AG09309 (cell line): ENCODE results near the gene METTL13.

ENCODE experiments used
- DNase-seq: peaks from one replicate; pipeline ENCODE4 v3.0.0-alpha.2; 2010; ENCODE audit warnings: low read depth
- H3K4me3 ChIP-seq: 2 replicates; pipeline ENCODE4 v1.5.1; 2011; ENCODE audit warnings: mild to moderate bottlenecking, low read depth, low read length, moderate library complexity; ENCODE audit not compliant: control insufficient read depth
- CTCF ChIP-seq: IDR thresholded peaks from 2 replicates; pipeline ENCODE4 v1.5.1; 2011; ENCODE audit warnings: mild to moderate bottlenecking, low read depth, low read length, inconsistent platforms; ENCODE audit not compliant: insufficient read depth, control insufficient read depth; ENCODE audit errors: missing control alignments

METTL13 gene

GRCh38 chr1:171740987-171741871 is 40.2 kb upstream of the METTL13 start:
- peak overlapping the region; percentile 89 for H3K4me3 ChIP-seq
- TF ChIP-seq CTCF, result no peak
- no peak for DNase-seq

- peak; percentile 40 for DNase-seq
- peak within 1 kb of the TSS; percentile 89 for H3K4me3 ChIP-seq
- no peak for TF ChIP-seq CTCF
Measured at GRCh38 chr1:171741872-171742576, 39.4 kb upstream of the METTL13 start, which contains the start of gene VAMP4. VAMP4 (minus strand) TSS chr1:171742065; CDS start chr1:171738414, 3,651 bp downstream.

- H3K4me3 ChIP-seq, result peak overlapping the region; percentile 89
- TF ChIP-seq CTCF, result no peak
- no peak for DNase-seq
Measured at GRCh38 chr1:171742577-171742922, 38.9 kb upstream of the METTL13 start.

GRCh38 chr1:171743081-171743870 is 38.2 kb upstream of the METTL13 start:
- TF ChIP-seq CTCF, result no peak
- peak; percentile 52 for DNase-seq
- H3K4me3 ChIP-seq, result peak overlapping the region; percentile 89

GRCh38 chr1:171744986-171745385 is 36.5 kb upstream of the METTL13 start:
- TF ChIP-seq CTCF, result no peak
- DNase-seq, result no peak
- no peak overlapping the region for H3K4me3 ChIP-seq

- no peak for DNase-seq
- no peak for TF ChIP-seq CTCF
- H3K4me3 ChIP-seq, result no peak overlapping the region
Measured at GRCh38 chr1:171748651-171749050, 32.8 kb upstream of the METTL13 start.
